Measurements from ENCODE around the gene PRAME. TPM values are rescaled to one million over a fixed set of nuclear protein-coding genes. Genes with fewer than 3 reads are reported as not detected.

The PRAME gene
- total and polyA plus RNA-seq, 11 donors: 0.23 to 0.59 TPM; not detected in 9

- DNase-seq (no peak), ATAC-seq (no peak)
- WGBS, 4 donors: 62 to 81% (median 69%) methylated on average over 8 of the region's 8 CpGs
- H3K4me3 ChIP-seq: no peak overlapping the region
- H3K27ac ChIP-seq: no peak overlapping the region
- no peaks in the 10 kb centered on the region for H3K9me3 ChIP-seq
- H3K4me1 ChIP-seq: no peaks in the 10 kb centered on the region
- H3K36me3 ChIP-seq: no peaks in the 10 kb centered on the region
- intact Hi-C loops (cut with DNase I): no loop called here
- peaks cover 0 to 30% (median 10%) of the 10 kb centered on the region in 9 donors for H3K27me3 ChIP-seq
- TF ChIP-seq CTCF (IDR thresholded peaks at IDR 0.05): no peak
- TF ChIP-seq POLR2A (IDR thresholded peaks at IDR 0.05): no peak
Observed at GRCh38 chr22:22573047-22573889, 14.2 kb upstream of the PRAME start.

- TF ChIP-seq POLR2A (IDR thresholded peaks at IDR 0.05) (no peak), CTCF (IDR thresholded peaks at IDR 0.05) (no peak)
- Histone ChIP-seq H3K4me1 (no peaks in the 10 kb centered on the region), H3K27ac (no peak overlapping the region), H3K36me3 (no peaks in the 10 kb centered on the region), H3K27me3 (peaks cover 0 to 36% (median 10%) of the 10 kb centered on the region in 9 donors), H3K4me3 (no peak overlapping the region), H3K9me3 (no peaks in the 10 kb centered on the region)
- ATAC-seq (no peak), DNase-seq (no peak)
- intact Hi-C loops (cut with DNase I): no loop called here
- WGBS, 4 donors: 80 to 89% (median 83%) methylated on average over 2 of the region's 2 CpGs
Observed at GRCh38 chr22:22571862-22572261, 12.8 kb upstream of the PRAME start.

GRCh38 chr22:22571429-22571828 lies 12.4 kb upstream of the PRAME start:
- H3K36me3 ChIP-seq: no peaks in the 10 kb centered on the region
- intact Hi-C loops (cut with DNase I): no loop called here
- H3K4me3 ChIP-seq: no peak overlapping the region
- H3K27ac ChIP-seq: no peak overlapping the region
- ATAC-seq (no peak), DNase-seq (no peak)
- no peaks in the 10 kb centered on the region for H3K9me3 ChIP-seq
- no peaks in the 10 kb centered on the region for H3K4me1 ChIP-seq
- TF ChIP-seq POLR2A (IDR thresholded peaks at IDR 0.05): no peak
- 77 to 90% (median 87%) methylated on average over 3 to 6 of the region's 6 CpGs for WGBS, 4 donors
- H3K27me3 ChIP-seq: peaks cover 0 to 36% (median 10%) of the 10 kb centered on the region in 9 donors

GRCh38 chr22:22569218-22569617 lies 10.2 kb upstream of the PRAME start:
- H3K27me3 ChIP-seq: peaks cover 0 to 40% (median 10%) of the 10 kb centered on the region in 9 donors
- ATAC-seq: no peak
- intact Hi-C loops (cut with DNase I): no loop called here

More at GRCh38 chr22:22569218-22569617, 10.2 kb upstream of the PRAME start:
- Histone ChIP-seq H3K9me3 (peaks cover 0 to 4% (median 0%) of the 10 kb centered on the region in 12 donors), H3K27ac (no peak overlapping the region), H3K36me3 (no peaks in the 10 kb centered on the region), H3K4me1 (no peaks in the 10 kb centered on the region), H3K4me3 (no peak overlapping the region)
- no peak for DNase-seq
- 80 to 86% (median 82%) methylated on average over 5 of the region's 5 CpGs for WGBS, 4 donors
- TF ChIP-seq CTCF (IDR thresholded peaks at IDR 0.05): no peak
- no peak for TF ChIP-seq POLR2A (IDR thresholded peaks at IDR 0.05)

All from heart left ventricle (tissue), 16 donors.